Omental fat pad (tissue), 4 donors: ENCODE measurements around the gene NRF1. TPM values are rescaled to one million over a fixed set of nuclear protein-coding genes. Genes with fewer than 3 reads are reported as not detected.
"Not testable (repeated sequence)": the region's sequence is repeated elsewhere in the genome, so short reads cannot be mapped to it uniquely, and the experiment has no call there.

Experiments used
- ATAC-seq: fragments of 150-250 bp; one replicate; pipeline ENCODE4 v1.9.1; 2016; ENCODE audit warnings: mild to moderate bottlenecking, moderate library complexity; ENCODE audit not compliant: low FRiP score
- DNase-seq: peaks from one replicate; pipeline ENCODE4 v3.0.0-alpha.2; 2019; ENCODE audit warnings: low spot score
- total RNA-seq, 4 donors: library from RNA; depleted of rRNA; stranded (reverse); fragments of >200 nt; gene quantifications; one replicate each; pipeline ENCODE4 v1.1.0, GENCODE V29; 2016
- TF ChIP-seq, protein P1 (sequence below), 3 donors: fragments of 450-650 bp; IDR thresholded peaks; one replicate each; pipeline ENCODE4 v1.5.1; 2016 to 2017; ENCODE audit warnings: antibody characterized with exemption in 3 of 3, mild to moderate bottlenecking in 3 of 3, moderate library complexity in 2 of 3

The NRF1 gene
- total RNA-seq, 4 donors from 2014 or later = 11.7 to 32.3 (median 16.6) TPM

- DNase-seq (no peak), ATAC-seq (no peak)
- TF ChIP-seq, protein P1, sequence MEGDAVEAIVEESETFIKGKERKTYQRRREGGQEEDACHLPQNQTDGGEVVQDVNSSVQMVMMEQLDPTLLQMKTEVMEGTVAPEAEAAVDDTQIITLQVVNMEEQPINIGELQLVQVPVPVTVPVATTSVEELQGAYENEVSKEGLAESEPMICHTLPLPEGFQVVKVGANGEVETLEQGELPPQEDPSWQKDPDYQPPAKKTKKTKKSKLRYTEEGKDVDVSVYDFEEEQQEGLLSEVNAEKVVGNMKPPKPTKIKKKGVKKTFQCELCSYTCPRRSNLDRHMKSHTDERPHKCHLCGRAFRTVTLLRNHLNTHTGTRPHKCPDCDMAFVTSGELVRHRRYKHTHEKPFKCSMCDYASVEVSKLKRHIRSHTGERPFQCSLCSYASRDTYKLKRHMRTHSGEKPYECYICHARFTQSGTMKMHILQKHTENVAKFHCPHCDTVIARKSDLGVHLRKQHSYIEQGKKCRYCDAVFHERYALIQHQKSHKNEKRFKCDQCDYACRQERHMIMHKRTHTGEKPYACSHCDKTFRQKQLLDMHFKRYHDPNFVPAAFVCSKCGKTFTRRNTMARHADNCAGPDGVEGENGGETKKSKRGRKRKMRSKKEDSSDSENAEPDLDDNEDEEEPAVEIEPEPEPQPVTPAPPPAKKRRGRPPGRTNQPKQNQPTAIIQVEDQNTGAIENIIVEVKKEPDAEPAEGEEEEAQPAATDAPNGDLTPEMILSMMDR (IDR thresholded peaks at IDR 0.05) = no peak
Observed at GRCh38 chr7:129792721-129793120, 181.2 kb downstream of the NRF1 start.

DNA sequence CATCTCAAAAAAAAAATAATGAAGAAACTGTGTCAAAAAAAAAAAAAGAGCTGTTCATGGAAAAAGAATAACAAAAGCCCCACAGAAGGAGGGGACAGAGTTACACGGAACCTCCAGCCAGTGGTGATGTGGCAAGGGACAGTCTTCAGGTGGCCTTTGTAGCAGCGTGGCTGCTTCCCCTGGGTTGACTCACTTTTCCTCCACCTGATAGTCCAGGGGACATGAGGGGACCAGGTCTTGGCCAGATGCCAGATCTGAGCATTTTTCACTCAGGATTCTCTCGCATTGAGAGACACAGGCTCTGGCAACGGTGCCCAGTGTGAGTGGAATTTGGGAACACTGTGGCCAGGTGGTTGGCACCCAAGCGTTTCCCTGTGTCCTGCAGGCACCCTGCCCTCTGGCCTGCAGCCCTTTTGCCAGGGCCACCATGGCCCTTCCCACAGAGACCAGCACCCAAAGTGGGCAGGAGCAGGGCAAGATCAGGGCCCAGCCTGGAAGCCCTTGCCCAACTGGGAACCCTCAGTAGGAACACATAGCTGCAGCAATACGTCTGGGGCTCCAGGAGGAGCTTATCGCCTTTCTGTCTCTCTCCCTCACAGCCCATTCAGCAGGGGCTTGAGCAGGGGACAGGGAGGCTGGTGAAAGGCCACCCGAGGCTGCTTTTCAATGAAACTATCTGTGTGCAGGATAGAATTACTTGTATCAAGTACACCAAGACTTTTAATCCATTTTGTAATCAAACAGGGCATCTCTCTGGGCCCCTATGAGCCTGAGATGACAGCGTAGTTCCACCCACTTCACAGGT lies 182.2 kb downstream of the NRF1 start:
- DNase-seq (no peak), ATAC-seq (no peak)
- TF ChIP-seq, protein P1 (IDR thresholded peaks at IDR 0.05) = no peak

- not testable (repeated sequence) for DNase-seq, ATAC-seq
Observed at GRCh38 chr7:129794461-129794860, 182.9 kb downstream of the NRF1 start.

DNA sequence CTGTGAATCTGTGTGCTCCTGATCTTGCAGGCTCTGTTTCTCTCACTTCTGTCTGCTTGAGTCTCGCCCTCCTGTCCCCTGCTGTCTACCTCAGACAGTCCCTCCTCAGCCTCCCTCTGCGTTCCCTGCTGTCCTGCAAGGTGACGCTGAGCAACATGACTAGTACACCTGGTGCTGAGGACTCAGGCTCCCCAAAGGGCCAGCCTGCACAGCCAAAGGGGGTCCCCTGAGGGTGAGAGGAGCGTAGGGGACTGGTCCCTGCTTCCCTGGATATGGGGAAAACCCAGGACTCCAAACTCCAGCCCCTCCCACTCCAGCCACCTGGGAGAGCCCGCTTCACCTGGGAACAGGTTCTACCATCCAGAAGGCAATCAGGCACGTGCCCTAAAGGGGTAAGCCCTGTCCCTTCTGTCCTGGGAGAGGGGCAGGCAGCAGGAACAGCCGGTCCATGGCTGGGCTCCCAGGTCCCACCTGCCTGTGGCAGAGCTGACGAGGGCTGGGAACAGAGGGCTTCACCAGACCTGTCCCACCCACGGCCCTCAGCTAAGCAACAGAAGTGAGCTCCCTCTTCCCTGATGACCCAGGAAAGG lies 184.8 kb downstream of the NRF1 start:
- DNase-seq = no peak
- no peak for ATAC-seq
- TF ChIP-seq, protein P1 (IDR thresholded peaks at IDR 0.05) = no peak

GRCh38 chr7:129797214-129797789 lies 185.8 kb downstream of the NRF1 start:
- ATAC-seq (no peak), DNase-seq (no peak)
- TF ChIP-seq, protein P1 (IDR thresholded peaks at IDR 0.05) = no peak

- DNase-seq (no peak), ATAC-seq (no peak)
- TF ChIP-seq, protein P1 (IDR thresholded peaks at IDR 0.05) = no peak
Observed at GRCh38 chr7:129798616-129799349, 187.3 kb downstream of the NRF1 start.

GRCh38 chr7:129799350-129799955 lies 187.9 kb downstream of the NRF1 start:
- DNase-seq (no peak), ATAC-seq (no peak)
- TF ChIP-seq, protein P1 (IDR thresholded peaks at IDR 0.05) = no peak
